NB4 (cell line): ENCODE data around the gene LTF.

Experiments
- DNase-seq: peaks from one replicate; pipeline ENCODE4 v3.0.0; 2010; ENCODE audit warnings: low read depth
- H3K4me3 ChIP-seq: one replicate; pipeline ENCODE4 v1.5.1; 2011; ENCODE audit warnings: mild to moderate bottlenecking, low read depth, low read length, moderate library complexity
- MYC ChIP-seq: IDR thresholded peaks from 2 replicates; pipeline ENCODE4 v1.6.1; 2011; ENCODE audit warnings: low read depth, low read length
- POLR2A ChIP-seq: IDR thresholded peaks from 2 replicates; pipeline ENCODE4 v1.6.1; 2011; ENCODE audit warnings: mild to moderate bottlenecking; ENCODE audit not compliant: insufficient read length; ENCODE audit errors: extremely low read depth
- TF ChIP-seq, protein P1 (sequence below): IDR thresholded peaks from 2 replicates; pipeline ENCODE4 v1.6.1; 2011; ENCODE audit warnings: low read depth, low read length
- TF ChIP-seq, protein P2 (sequence below): IDR thresholded peaks from one replicate; pipeline ENCODE4 v1.5.1; 2012; ENCODE audit warnings: low read depth, low read length

The LTF gene

DNA sequence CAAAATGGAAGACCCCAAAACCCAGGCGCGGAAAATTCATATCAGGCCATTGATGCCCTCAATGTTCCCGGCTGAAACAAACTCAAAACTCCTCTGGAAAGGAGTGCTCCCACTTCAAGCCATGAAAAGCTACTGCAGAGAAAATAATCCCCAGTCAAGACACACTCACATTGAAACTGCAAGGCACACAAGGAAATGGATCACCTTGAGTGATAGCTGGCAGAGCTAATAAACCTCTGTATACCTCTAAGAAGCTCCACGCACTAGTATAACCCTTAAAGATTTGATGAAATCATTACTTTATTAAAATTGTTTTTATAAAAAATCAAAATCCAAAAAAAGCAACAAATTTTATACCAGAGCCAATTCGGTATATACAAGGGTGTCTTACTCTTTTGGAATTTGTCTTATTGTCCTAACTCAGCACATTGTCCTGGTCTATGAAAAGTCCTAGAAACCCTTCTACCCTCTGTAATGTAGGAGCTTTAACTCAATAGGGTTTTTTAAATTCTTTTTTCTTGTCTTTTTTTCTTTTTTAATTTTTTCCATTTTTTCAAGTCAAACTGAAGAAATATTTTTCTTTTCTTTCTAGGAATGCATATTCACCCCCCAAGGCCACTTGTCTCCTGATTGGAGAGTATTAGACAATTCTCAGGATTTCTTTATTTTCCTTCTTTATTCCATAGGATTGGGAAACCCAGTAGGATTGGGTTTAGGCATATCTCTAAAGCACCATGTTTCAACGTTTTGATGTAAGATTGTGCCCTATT is 66.3 kb downstream of the LTF start:
- no peak overlapping the region for H3K4me3 ChIP-seq
- DNase-seq, result no peak
- no peak for TF ChIP-seq MYC
- no peak for TF ChIP-seq POLR2A
- TF ChIP-seq, protein P1, sequence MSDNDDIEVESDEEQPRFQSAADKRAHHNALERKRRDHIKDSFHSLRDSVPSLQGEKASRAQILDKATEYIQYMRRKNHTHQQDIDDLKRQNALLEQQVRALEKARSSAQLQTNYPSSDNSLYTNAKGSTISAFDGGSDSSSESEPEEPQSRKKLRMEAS, result no peak
- TF ChIP-seq, protein P2, sequence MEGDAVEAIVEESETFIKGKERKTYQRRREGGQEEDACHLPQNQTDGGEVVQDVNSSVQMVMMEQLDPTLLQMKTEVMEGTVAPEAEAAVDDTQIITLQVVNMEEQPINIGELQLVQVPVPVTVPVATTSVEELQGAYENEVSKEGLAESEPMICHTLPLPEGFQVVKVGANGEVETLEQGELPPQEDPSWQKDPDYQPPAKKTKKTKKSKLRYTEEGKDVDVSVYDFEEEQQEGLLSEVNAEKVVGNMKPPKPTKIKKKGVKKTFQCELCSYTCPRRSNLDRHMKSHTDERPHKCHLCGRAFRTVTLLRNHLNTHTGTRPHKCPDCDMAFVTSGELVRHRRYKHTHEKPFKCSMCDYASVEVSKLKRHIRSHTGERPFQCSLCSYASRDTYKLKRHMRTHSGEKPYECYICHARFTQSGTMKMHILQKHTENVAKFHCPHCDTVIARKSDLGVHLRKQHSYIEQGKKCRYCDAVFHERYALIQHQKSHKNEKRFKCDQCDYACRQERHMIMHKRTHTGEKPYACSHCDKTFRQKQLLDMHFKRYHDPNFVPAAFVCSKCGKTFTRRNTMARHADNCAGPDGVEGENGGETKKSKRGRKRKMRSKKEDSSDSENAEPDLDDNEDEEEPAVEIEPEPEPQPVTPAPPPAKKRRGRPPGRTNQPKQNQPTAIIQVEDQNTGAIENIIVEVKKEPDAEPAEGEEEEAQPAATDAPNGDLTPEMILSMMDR, result no peak

DNA sequence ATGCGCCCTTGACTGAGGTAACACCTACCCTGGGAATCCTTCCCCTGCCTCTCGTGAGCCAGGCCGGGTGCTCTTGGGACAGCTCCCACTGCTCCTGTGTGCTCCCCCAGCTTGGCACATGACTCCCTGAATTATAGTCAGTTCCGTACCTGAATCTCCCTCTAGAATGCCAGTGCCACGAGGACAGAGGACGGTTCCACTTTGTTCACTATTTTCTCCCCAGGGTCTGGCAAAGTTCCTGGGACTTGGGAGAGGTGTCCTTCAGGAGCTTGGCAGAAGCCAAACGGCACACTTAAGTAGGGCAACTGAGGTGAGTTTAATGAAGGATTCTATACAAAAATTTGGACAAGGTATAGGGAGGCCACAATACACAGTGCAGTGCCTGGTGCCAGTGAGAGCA is 67.6 kb downstream of the LTF start:
- TF ChIP-seq, protein P2, result no peak
- TF ChIP-seq POLR2A, result no peak
- TF ChIP-seq MYC, result no peak
- TF ChIP-seq, protein P1, result no peak
- H3K4me3 ChIP-seq, result no peak overlapping the region
- DNase-seq, result no peak

DNA sequence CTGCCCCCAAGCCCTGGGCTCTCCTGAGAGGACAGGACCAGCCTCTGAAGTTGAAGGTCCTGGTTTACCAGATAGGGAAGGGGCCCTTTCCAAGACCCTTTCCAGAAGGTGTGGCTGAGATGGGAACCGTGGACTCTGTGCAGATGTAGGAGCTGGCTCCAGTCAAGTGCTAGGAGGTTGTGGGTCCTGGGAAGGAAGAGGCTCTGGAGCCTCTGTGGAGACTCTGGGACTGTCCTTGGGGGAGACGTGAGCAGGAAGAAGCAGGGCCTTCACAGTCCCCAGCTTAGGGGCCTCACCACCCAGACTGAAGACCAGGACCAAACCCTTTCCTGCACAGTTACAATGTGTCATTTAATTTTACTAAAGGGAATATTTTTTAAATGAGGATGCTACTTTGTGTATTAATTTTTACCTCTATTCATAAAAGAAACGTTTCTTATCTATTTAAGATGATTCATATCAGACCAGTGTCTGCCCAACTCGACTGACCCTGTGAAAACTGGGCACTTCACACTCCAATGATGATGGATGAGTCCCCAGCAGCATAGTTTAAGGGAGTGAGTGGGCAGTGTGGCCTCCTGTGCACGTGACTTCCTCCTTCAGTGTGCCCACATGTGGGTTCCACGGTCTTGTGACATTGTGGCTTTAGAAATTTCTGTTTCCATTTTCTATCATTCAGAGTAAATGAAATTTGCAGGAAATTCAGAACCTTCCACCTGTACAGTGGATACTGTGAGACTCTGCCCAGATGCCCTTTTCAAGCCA is 68.8 kb downstream of the LTF start:
- no peak overlapping the region for H3K4me3 ChIP-seq
- TF ChIP-seq, protein P2, result no peak
- peak; percentile 67 for TF ChIP-seq MYC
- TF ChIP-seq, protein P1, result peak; percentile 97
- no peak for TF ChIP-seq POLR2A
- DNase-seq, result peak; percentile 70

DNA sequence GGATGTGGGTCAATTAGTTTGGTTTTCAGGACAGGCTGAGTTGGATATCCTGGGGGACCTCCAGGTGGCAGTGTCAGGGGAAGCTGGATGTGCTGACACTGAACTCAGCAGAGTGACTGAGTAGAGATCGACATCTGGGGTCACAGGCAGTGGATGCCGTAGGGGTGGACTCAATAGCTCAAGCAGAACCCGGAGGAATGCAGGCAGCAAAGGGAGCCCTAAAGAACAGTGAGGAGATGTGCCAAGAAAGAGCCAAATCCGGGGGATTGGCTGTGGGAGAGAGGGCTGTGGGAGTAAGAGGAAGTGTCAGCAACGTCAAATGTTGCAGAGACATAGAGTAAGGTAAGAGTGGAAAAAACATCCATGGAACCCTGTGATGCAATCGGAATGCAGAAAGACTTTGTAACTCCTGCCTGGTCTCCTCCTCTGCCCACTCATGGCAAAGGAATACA is 69.5 kb downstream of the LTF start:
- peak; percentile 62 for DNase-seq
- no peak overlapping the region for H3K4me3 ChIP-seq
- TF ChIP-seq, protein P2, result no peak
- TF ChIP-seq POLR2A (no peak), MYC (no peak)
- TF ChIP-seq, protein P1, result no peak

DNA sequence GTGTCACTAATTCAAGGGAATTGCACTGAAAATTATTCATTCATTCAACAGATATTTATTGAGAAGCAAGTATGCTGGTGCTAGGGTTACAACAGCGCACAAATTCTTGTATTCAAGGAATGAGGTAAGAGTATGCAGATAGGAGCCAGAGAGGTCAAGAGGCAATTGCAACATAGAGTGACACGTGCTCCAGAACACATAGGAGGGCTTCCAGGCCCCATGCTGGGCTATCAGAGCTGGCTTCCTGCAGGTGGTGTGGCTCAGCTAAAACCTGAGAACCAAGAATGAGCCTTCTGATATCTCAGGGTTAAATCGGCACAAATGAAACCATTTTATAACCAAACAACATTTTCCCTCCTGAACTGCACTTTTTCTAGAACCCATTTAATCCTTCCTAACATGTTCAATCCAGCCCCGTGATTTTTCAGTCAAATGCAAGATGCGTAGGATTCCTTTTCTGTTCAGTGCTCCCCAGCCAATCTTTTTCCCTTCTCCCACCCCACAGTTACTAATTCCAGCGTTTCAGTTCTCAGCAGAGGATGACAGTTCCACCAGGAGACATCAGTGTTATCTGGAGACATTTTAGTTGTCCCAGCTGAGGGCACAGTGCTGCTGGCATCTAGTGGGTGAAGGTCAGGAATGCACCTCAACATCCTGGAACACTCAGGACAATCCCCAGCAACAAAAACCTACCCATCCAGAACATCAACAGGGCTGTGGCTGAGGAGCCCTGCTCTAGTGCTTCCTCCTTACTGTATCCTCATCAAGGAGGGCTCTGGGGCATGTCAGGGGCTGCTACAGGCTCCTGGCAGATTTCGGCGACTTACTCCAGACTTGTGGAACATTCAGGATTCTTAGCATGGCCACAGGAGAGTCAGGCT is 70.9 kb downstream of the LTF start:
- H3K4me3 ChIP-seq, result no peak overlapping the region
- TF ChIP-seq POLR2A (no peak), MYC (peak; percentile 99)
- TF ChIP-seq, protein P1, result peak; percentile 100
- DNase-seq, result peak; percentile 93
